NCI-H526 treated with DMSO at 0.1 percent for 48 hours (cell line): Measurements from ENCODE around the gene HOMEZ.
"Not testable (repeated sequence)": the region's sequence is repeated elsewhere in the genome, so short reads cannot be mapped to it uniquely, and the experiment has no call there.

Source experiments
- DNase-seq: peaks from one replicate; lab custom pipeline; 2025; lab: John Stamatoyannopoulos, UW

The HOMEZ gene, protein sequence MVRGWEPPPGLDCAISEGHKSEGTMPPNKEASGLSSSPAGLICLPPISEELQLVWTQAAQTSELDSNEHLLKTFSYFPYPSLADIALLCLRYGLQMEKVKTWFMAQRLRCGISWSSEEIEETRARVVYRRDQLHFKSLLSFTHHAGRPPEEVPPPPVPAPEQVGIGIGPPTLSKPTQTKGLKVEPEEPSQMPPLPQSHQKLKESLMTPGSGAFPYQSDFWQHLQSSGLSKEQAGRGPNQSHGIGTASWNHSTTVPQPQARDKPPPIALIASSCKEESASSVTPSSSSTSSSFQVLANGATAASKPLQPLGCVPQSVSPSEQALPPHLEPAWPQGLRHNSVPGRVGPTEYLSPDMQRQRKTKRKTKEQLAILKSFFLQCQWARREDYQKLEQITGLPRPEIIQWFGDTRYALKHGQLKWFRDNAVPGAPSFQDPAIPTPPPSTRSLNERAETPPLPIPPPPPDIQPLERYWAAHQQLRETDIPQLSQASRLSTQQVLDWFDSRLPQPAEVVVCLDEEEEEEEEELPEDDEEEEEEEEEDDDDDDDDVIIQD

GRCh38 chr14:23286020-23286901, at the start of gene HOMEZ:
TSS of gene HOMEZ (minus strand) at chr14:23286132. CDS start at chr14:23285952, 180 bp downstream.
- DNase-seq, result peak; percentile 98

DNA sequence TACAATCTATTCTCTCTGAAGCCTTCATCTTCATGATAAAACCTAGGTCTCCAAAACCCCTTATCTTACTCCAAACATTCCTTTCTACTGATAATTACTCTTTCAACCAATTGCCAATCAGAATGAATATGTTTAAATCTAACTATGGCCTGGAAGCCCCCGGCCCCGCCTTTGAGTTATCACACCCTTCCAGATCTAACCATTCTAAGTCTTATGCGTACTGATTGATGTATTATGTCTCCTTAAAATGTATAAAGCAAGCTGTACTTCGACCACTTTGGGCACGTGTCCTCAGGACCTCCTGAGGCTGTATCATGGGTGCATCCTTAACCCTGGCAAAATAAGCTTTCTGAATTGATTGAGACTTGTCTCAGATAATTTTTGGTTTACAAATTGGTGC, 49.7 kb upstream of the HOMEZ start:
- DNase-seq, result no peak

DNA sequence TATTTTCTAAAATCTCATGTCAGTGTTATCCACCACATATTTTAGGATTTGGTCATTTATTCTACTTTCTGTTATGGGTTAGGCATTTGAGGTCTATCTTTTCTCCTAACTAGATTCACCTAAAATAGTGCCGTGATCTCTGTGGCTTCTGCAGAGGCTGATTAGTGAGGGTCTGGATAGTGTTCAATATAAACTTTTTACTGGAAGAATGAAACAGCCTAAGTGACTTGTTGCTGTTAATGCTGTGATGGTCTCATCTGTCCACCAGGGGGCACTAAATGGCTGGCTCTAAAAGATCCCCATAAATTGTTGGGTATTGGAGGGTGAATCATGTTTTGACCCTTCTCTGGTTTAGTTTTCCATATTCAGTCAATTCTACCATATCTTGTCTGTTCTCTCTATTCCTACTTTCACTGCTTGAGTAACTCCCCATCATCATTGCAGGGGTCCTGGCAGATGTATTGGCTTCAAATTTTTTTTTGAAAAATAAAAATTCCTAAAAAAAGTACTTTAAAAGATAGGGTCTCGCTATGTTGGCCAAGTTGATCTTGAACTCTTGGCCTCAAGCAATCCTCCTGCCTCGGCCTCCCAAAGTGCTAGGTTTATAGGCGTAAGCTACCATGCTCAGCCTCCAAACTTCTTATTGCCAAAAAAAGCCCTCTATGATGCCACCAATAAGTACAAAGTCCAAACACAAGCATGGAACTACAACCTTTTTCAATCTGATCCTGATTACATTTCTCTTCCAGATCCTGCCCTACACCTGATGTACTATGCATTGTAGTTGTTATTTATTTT, 42.2 kb upstream of the HOMEZ start:
- DNase-seq, result peak; percentile 57

- no peak for DNase-seq
These were observed 40.8 kb upstream of the HOMEZ start for GRCh38 chr14:23326491-23327332.

- not testable (repeated sequence) for DNase-seq
These were observed 39.8 kb upstream of the HOMEZ start for GRCh38 chr14:23325746-23326145.

DNA sequence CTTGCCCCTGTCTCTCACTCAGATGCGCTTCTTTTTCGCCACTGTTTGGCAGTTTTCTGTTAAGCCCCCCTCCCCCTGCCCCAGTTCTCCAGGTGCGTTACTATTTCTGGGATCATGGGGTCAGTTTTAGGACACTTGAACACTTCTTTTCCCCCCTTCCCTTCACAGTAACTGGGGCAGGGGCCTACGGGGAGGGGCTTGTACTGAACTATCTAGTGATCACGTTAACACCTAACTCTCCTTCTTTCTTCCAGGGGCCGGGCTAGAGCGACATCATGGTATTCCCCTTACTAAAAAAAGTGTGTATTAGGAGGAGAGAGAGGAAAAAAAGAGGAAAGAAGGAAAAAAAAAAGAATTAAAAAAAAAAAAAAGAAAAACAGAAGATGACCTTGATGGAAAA, 39.1 kb upstream of the HOMEZ start:
- DNase-seq, result no peak

DNA sequence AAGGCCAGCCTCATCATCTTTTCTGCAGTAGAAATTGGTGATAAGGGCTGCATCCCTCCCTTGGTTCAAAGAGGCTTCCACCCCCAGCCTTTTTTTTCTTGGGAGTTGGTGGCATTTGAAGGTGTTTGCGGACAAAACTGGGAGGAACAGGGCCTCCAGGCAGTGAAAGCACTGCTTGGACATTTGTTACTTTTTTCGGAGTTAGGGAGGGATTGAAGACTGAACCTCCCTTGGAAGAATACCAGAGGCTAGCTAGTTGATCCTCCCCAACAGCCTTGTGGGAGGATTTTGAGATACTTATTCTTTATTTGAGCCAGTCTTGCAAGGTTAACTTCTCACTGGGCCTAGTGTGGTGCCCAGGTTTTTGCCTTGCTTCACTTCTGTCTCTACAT, 38.5 kb upstream of the HOMEZ start:
- no peak for DNase-seq

- no peak for DNase-seq
These were observed 38.0 kb upstream of the HOMEZ start for GRCh38 chr14:23323838-23324454.

- DNase-seq, result no peak
These were observed 36.9 kb upstream of the HOMEZ start for GRCh38 chr14:23322568-23323517.

DNA sequence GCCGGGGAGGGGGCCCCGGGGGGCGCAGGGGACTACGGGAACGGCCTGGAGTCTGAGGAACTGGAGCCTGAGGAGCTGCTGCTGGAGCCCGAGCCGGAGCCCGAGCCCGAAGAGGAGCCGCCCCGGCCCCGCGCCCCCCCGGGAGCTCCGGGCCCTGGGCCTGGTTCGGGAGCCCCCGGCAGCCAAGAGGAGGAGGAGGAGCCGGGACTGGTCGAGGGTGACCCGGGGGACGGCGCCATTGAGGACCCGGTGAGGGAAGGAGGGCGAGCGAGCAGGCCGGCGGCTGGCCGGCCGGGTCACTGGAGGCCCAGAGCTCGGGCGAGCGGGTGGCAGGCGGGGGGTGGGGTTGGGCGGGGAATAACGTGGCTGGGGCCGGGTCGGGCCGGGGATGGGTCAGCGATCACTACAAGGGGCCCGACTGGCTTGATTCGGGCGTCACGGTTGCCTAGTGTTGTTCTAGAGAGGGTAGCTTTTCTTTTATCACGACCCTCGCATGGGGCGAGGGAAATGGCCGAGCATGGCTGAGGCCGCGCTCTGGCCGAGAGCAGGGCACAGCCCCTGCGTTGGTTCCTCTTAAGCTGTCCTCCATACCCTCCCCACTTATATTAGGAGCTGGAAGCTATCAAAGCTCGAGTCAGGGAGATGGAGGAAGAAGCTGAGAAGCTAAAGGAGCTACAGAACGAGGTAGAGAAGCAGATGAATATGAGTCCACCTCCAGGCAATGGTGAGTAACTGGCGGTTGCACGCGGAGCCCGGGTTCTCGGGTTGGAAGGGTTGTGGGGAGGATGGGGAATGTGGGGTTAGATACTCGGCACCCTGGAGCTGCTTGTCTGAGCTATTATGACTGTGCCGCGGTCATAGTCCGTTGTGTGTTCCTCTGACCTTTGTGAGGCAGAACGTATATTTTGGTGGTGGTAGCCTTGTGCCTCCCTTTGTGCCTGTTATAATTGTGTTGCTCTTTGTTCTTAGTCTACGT, 35.9 kb upstream of the HOMEZ start:
- no peak for DNase-seq

GRCh38 chr14:23320584-23321571, 34.9 kb upstream of the HOMEZ start, which contains the start of gene PABPN1:
TSS of gene PABPN1 (plus strand) at chr14:23321457. CDS start at chr14:23321470, 13 bp downstream.
- peak; percentile 99 for DNase-seq

DNA sequence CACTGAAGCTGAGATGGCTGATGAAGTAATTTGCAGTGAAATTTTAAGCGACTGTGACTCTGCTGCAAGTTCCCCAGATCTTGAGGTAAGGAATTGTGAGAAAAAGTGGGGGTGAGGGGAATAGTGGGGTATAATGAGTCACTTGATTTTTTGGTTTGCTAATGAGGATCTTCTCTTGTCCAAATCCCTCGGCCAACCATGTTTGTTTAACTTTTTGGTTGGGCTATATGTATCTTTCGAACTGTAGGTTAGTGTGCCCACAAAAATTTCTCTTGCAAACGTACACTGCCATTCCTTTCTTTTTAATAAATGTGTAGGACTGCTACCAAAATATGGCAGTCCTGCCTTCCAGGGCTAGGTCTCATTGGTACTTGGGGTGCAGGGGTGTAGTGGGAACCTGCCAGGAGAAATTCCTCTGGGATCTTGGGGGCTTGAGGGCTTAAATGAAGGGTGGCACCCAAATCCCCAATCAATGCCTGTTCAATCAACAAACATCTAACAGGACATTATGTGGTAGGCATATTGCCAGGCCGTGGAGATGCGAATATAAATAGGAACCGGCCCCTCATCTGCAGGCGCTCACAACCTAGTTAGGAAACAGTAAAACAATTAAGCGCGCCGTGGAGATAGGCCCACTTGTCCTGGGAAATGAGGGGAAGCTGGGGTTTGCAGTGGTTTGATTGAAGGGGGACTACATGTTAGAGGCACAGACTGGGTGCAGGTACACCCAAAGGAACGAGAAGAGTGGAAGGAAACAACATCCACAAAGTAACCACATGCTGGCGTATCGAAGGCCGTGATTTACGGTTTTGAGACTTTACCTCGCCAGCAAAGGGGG, 34.0 kb upstream of the HOMEZ start:
- no peak for DNase-seq

DNA sequence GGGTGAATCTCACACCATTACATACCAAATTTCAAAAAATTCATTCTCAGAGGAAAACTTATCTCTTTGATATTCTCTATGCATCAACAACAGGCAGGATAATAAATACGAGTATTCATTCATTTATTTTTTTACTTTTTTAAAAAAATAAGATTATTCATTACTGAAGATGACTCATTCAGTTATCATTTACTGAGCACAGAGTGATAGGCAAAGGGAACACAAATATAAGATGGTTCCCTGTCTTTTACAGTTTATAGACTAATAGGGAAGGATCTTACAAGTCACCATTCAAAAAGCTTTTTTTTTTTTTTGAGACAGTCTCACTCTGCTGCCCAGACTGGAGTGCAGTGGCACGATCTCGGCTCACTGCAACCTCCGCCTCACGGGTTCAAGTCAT, 30.4 kb upstream of the HOMEZ start:
- DNase-seq, result no peak

DNA sequence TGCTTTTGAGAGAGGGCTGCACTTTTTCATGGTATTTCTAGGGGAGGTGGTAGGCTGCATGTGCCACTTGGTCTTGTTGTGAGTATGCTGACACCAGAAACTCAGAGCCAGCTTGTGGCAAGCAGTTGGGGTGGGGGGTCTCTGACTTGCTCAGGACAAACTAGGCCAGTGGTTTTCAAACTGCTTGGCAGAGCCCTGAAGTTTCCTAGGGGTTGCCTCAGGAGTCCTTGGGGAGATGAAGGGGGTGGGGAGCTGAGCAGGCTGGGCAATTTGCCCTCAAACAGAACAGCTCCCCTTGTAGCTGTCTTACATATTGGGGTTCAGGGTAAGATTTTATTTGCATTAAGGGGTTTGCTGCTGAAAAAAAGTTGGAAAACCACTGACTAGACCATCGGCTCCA, 24.6 kb upstream of the HOMEZ start:
- no peak for DNase-seq

DNA sequence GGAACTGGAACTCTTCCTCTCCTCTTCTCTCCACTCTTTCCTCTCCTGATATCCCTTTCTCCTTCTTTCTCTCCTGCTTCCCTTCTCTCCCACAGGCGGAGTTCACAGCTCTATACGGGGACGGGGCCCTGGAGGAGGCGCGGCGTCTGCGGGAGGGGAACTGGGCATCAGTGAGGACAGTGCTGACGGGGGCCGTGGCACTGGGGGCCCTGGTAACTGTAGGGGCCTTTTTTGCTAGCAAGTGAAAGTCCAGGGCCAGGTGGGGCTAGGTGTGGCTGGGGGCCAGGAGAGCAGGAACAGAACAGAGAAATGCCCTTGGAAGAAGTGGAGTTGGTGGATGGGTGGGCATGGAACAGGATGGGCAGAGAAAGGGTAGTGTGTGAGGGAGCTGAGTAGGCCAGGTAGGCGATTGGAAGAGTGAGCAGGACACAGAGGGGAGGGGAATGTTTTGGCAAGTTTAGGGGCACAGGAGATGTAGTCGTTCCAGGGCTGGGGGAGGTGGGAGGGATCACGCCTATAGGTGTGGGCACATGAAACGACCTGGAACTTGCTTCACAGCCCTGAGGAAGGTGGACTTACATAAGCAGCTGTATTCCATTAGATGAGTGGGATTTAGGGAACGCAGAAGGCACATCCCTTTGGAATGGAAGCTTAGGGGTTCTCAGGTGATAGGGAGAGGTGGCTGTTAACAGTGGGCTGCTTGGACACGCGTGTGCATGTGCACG, 23.0 kb upstream of the HOMEZ start:
- DNase-seq, result no peak
